Endothelial cell of umbilical vein (primary cell): ENCODE results near the gene WIZ.

Experiments used
- EZH2 ChIP-seq: IDR thresholded peaks from 2 replicates; pipeline ENCODE4 v1.6.1; 2012; ENCODE audit warnings: borderline replicate concordance, low read depth, mild to moderate bottlenecking, moderate library complexity, low read length, inconsistent platforms; ENCODE audit not compliant: severe bottlenecking
- FOS ChIP-seq: IDR thresholded peaks from 2 replicates; pipeline ENCODE4 v1.6.1; 2011; ENCODE audit warnings: mild to moderate bottlenecking, low read length, moderate library complexity, borderline replicate concordance; ENCODE audit not compliant: insufficient read depth
- JUN ChIP-seq: IDR thresholded peaks from 2 replicates; pipeline ENCODE4 v1.6.1; 2011; ENCODE audit warnings: borderline replicate concordance, low read depth; ENCODE audit not compliant: insufficient read length, insufficient read depth
- MYC ChIP-seq: IDR thresholded peaks from one replicate; pipeline ENCODE4 v1.6.1; 2011; ENCODE audit warnings: mild to moderate bottlenecking, low read depth, low read length
- POLR2A ChIP-seq: IDR thresholded peaks from 2 replicates; pipeline ENCODE4 v1.6.1; 2012; ENCODE audit warnings: low read depth, mild to moderate bottlenecking, control low read depth, low read length
- POLR2AphosphoS5 ChIP-seq: IDR thresholded peaks from 2 replicates; pipeline ENCODE4 v1.6.1; 2012; ENCODE audit warnings: low read depth, mild to moderate bottlenecking, control low read depth, low read length, moderate library complexity; ENCODE audit not compliant: insufficient read depth
- TF ChIP-seq, protein P1 (sequence below), 2 donors: IDR thresholded peaks; 1 replicate in 1 of 2; 2 replicates in 1 of 2; pipeline ENCODE4 v1.5.1; 2011; ENCODE audit warnings: low read length in 2 of 2, mild to moderate bottlenecking in 2 of 2, moderate library complexity in 2 of 2, control low read depth in 1 of 2, inconsistent platforms in 1 of 2, low read depth in 1 of 2; ENCODE audit not compliant: insufficient read depth in 1 of 2; ENCODE audit errors: extremely low read depth in 1 of 2

DNA sequence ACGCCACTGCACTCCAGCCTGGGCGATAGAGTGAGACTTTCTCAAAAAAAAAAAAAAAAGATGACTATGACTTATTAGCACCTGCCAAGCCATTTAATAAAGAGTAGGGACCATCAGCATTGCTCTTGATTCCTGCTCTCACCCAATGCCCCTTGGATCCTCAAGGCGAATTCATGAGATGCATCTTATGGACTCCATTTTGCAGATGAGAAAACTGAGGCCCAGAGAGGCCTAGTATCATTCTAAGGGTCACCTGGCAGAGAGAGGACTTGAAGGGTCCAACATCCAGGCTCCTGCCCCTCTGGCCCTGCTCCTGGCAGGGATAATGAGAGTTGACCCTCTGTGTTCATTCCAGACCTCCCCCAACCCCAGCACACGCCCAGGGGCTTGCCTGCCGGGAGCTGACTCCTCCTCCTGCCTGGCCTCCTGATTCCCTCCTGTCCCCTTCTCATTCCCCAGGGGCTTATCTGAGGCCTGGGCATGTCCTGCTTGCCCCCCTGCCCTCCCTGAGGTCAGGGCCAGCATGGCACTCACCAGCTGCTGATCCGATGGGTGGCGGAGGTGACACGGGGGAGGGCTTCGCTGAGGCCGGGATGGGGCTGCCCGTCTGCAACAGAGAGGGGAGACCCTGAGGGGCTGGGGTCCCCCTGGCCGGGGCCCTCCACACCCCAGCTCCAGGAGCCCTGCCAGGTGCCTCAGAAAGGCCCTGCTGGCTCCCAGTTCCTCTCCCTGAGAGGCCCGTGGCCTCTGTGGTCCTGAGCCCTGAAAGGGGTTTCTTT is 7.4 kb downstream of the WIZ start:
- TF ChIP-seq, protein P1, sequence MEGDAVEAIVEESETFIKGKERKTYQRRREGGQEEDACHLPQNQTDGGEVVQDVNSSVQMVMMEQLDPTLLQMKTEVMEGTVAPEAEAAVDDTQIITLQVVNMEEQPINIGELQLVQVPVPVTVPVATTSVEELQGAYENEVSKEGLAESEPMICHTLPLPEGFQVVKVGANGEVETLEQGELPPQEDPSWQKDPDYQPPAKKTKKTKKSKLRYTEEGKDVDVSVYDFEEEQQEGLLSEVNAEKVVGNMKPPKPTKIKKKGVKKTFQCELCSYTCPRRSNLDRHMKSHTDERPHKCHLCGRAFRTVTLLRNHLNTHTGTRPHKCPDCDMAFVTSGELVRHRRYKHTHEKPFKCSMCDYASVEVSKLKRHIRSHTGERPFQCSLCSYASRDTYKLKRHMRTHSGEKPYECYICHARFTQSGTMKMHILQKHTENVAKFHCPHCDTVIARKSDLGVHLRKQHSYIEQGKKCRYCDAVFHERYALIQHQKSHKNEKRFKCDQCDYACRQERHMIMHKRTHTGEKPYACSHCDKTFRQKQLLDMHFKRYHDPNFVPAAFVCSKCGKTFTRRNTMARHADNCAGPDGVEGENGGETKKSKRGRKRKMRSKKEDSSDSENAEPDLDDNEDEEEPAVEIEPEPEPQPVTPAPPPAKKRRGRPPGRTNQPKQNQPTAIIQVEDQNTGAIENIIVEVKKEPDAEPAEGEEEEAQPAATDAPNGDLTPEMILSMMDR (IDR thresholded peaks at IDR 0.05; ENCODE audit: extremely low read depth in 1 of 2, insufficient read depth in 1 of 2, low read depth in 1 of 2, low read length in 2 of 2) = no peak
- TF ChIP-seq MYC (no peak), POLR2A (no peak), POLR2AphosphoS5 (no peak), JUN (no peak), FOS (no peak), EZH2 (no peak)
